Thyroid gland (tissue), 4 donors: ENCODE data around the gene RNF13. TPM values are rescaled to one million over a fixed set of nuclear protein-coding genes. Genes with fewer than 3 reads are reported as not detected.
"Not testable (repeated sequence)": the region's sequence is repeated elsewhere in the genome, so short reads cannot be mapped to it uniquely, and the experiment has no call there.

ENCODE experiments used
- DNase-seq, 2 donors: peaks; one replicate each; pipeline ENCODE4 v3.0.0-alpha.2; 2019
- H3K27ac ChIP-seq, 3 donors: fragments of 200-600 bp; sonication (generic); 1 replicate in 2 of 3; 2 replicates in 1 of 3; pipeline ENCODE4 v1.5.1; 2016 to 2019; ENCODE audit warnings: mild to moderate bottlenecking in 1 of 3, moderate library complexity in 1 of 3
- H3K27me3 ChIP-seq: fragments of 200-600 bp; sonication (generic); one replicate; pipeline ENCODE4 v1.5.1; 2019
- H3K36me3 ChIP-seq, 2 donors: fragments of 200-600 bp; sonication (generic); one replicate each; pipeline ENCODE4 v1.5.1; 2016 to 2019
- H3K4me1 ChIP-seq, 2 donors: fragments of 200-600 bp; sonication (generic); one replicate each; pipeline ENCODE4 v1.5.1; 2017 to 2019
- H3K4me3 ChIP-seq, 3 donors: fragments of 200-600 bp; sonication (generic); replicated peaks in 1 of 3; 1 replicate in 2 of 3; 2 replicates in 1 of 3; pipeline ENCODE4 v1.5.1; 2016; ENCODE audit warnings: mild to moderate bottlenecking in 1 of 3
- H3K9me3 ChIP-seq: fragments of 200-600 bp; sonication (generic); one replicate; pipeline ENCODE4 v1.5.1; 2017
- POLR2A ChIP-seq, 2 donors: fragments of 450-650 bp; IDR thresholded peaks; one replicate each; pipeline ENCODE4 v1.6.1; 2017; ENCODE audit warnings: antibody characterized with exemption in 2 of 2, mild to moderate bottlenecking in 2 of 2, moderate library complexity in 1 of 2
- WGBS, 2 donors: methylation state at CpG; one replicate each; pipeline ENCODE4 v1.1.5; 2017; 5-methylcytosine and 5-hydroxymethylcytosine counted together
- intact Hi-C: fragments of 100-400 bp; cut with DNase I; formaldehyde crosslinking; loops from one replicate; pipeline ENCODE4 v1.15.1; 2023
- total RNA-seq, 4 donors: library from RNA; depleted of rRNA; stranded (reverse); fragments of >200 nt; gene quantifications; one replicate each; pipeline ENCODE4 v1.2.3, GENCODE V29; 2016
- TF ChIP-seq, protein P1 (sequence below), 6 experiments: fragments of 200-600 bp in 3 of 6; fragments of 450-650 bp in 3 of 6; sonication (generic) in 3 of 6; IDR thresholded peaks; one replicate each; pipeline ENCODE4 v1.5.1; 2016 to 2019; ENCODE audit warnings: antibody characterized with exemption in 6 of 6, mild to moderate bottlenecking in 2 of 6, inconsistent platforms in 1 of 6, moderate library complexity in 1 of 6

RNF13 gene
- total RNA-seq, 4 donors from 2014 or later: 106 to 161 (median 127) TPM

DNA sequence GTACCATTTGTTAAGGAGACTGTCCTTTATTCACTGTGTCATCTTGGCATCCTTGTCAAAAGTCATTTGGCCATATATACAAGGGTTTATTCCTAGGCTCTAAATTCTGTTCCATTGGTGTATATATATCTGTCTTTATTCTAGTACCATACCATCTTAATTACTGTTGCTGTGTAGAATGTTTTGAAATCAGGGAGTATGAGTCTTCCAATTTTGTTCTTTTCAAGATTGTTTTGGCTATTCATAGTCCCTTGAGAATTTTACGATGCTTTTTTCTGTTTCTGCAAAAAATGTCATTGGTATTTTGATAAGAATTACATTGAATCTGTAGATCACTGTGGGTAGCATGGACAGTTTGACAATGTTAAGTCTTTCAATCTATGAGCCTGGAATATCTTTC, 128.9 kb downstream of the RNF13 start:
- Histone ChIP-seq H3K4me3 (no peak overlapping the region), H3K36me3 (no peaks in the 10 kb centered on the region), H3K27me3 (no peaks in the 10 kb centered on the region), H3K9me3 (no peaks in the 10 kb centered on the region), H3K4me1 (peaks cover 2 to 7% of the 10 kb centered on the region in 2 donors), H3K27ac (no peak overlapping the region)
- intact Hi-C loops: no loop called here
- no peak for TF ChIP-seq POLR2A (IDR thresholded peaks at IDR 0.05)
- TF ChIP-seq, protein P1, sequence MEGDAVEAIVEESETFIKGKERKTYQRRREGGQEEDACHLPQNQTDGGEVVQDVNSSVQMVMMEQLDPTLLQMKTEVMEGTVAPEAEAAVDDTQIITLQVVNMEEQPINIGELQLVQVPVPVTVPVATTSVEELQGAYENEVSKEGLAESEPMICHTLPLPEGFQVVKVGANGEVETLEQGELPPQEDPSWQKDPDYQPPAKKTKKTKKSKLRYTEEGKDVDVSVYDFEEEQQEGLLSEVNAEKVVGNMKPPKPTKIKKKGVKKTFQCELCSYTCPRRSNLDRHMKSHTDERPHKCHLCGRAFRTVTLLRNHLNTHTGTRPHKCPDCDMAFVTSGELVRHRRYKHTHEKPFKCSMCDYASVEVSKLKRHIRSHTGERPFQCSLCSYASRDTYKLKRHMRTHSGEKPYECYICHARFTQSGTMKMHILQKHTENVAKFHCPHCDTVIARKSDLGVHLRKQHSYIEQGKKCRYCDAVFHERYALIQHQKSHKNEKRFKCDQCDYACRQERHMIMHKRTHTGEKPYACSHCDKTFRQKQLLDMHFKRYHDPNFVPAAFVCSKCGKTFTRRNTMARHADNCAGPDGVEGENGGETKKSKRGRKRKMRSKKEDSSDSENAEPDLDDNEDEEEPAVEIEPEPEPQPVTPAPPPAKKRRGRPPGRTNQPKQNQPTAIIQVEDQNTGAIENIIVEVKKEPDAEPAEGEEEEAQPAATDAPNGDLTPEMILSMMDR (IDR thresholded peaks at IDR 0.05): no peak
- no peak for DNase-seq
- 75 to 87% methylated on average over 1 of the region's 1 CpG for WGBS, 2 donors

DNA sequence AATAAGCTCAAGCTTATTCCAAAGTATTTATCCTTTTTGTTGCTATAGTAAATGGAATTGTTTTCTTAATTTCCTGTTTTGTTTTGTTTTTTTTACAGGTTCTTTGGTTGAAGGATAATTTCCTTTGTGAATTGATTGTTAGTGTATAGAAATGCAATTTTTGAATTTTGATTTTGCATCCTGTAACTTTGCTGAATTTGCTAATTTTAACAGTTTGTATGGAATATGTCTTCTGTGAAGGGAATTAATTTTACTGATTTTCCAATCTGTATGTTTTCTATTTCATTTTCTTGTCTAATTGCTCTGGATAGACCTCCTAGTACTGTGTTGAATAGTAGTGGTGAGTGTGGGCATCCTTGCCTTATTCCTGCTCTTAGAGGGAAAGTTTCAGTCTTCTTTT, 129.4 kb downstream of the RNF13 start:
- H3K36me3 ChIP-seq: no peaks in the 10 kb centered on the region
- peaks cover 0 to 7% of the 10 kb centered on the region in 2 donors for H3K4me1 ChIP-seq
- TF ChIP-seq, protein P1 (IDR thresholded peaks at IDR 0.05): no peak
- TF ChIP-seq POLR2A (IDR thresholded peaks at IDR 0.05): no peak
- no peak for DNase-seq
- intact Hi-C loops: no loop called here
- H3K27me3 ChIP-seq: no peaks in the 10 kb centered on the region
- no peaks in the 10 kb centered on the region for H3K9me3 ChIP-seq
- H3K4me3 ChIP-seq: no peak overlapping the region
- no peak overlapping the region for H3K27ac ChIP-seq

DNA sequence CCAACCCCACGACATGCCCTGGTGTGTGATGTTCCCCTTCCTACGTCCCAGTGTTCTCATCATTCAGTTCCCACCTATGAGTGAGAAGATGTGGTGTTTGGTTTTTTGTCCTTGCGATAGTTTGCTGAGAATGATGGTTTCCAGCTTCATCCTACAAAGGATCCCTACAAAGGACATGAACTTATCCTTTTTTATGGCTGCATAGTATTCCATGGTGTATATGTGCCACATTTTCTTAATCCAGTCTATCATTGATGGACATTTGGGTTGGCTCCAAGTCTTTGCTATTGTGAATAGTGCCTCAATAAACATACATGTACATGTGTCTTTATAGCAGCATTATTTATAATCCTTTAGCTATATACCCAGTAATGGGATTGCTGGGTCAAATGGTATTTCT, 131.0 kb downstream of the RNF13 start:
- intact Hi-C loops, H3K9me3 ChIP-seq, H3K27ac ChIP-seq, DNase-seq, H3K36me3 ChIP-seq, H3K4me1 ChIP-seq, H3K4me3 ChIP-seq, H3K27me3 ChIP-seq: not testable (repeated sequence)
- WGBS, 2 donors: 96 to 99% methylated on average over 3 of the region's 3 CpGs

DNA sequence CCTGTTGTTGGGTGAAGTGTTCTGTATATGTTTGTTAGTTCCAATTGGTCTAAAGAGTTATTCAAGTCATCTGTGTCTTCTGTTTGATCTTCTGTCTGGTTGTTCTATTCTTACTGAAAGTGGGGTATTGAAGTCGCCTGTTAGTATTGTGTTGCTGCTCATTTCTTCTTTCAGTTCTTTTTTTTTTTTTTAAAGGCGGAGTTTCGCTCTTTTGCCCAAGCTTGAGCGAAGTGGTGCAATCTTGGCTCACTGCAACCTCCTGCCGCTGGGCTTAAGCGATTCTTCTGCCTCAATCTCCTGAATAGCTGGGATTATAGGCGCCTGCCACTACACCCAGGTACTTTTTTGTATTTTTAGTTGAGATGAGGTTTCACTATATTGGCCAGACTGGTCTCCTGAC, 134.2 kb downstream of the RNF13 start:
- no peak for DNase-seq
- TF ChIP-seq POLR2A (IDR thresholded peaks at IDR 0.05): no peak
- TF ChIP-seq, protein P1 (IDR thresholded peaks at IDR 0.05): no peak
- 95 to 99% methylated on average over 7 of the region's 7 CpGs for WGBS, 2 donors
- Histone ChIP-seq H3K27ac (no peak overlapping the region), H3K4me1 (no peaks in the 10 kb centered on the region), H3K36me3 (no peaks in the 10 kb centered on the region), H3K9me3 (no peaks in the 10 kb centered on the region), H3K27me3 (no peaks in the 10 kb centered on the region), H3K4me3 (no peak overlapping the region)
- intact Hi-C loops: no loop called here

DNA sequence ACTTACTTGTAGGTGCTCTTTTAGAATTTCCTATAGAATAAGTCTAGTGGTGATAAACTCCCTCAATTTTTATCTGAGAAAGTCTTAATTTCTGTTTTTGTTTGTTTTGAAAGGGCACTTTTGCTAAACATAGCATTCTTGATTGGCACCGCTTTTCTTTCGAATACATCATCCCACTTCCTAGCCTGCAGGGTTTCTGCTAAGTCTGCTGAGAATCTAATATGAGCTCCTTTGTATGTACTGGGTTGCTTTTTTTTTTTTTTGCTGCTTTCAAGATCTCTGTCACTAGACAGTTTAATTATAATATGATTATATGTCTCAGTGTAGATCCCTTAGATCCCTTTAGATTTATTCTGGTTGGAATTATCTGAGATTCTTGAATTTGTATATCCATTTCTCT, 136.2 kb downstream of the RNF13 start:
- H3K9me3 ChIP-seq: no peaks in the 10 kb centered on the region
- intact Hi-C loops: no loop called here
- no peaks in the 10 kb centered on the region for H3K27me3 ChIP-seq
- WGBS, 2 donors: 93 to 96% methylated on average over 2 of the region's 2 CpGs
- no peak overlapping the region for H3K4me3 ChIP-seq
- H3K36me3 ChIP-seq: no peaks in the 10 kb centered on the region
- no peak for DNase-seq
- no peak overlapping the region for H3K27ac ChIP-seq
- no peak for TF ChIP-seq POLR2A (IDR thresholded peaks at IDR 0.05)
- TF ChIP-seq, protein P1 (IDR thresholded peaks at IDR 0.05): no peak
- no peaks in the 10 kb centered on the region for H3K4me1 ChIP-seq

DNA sequence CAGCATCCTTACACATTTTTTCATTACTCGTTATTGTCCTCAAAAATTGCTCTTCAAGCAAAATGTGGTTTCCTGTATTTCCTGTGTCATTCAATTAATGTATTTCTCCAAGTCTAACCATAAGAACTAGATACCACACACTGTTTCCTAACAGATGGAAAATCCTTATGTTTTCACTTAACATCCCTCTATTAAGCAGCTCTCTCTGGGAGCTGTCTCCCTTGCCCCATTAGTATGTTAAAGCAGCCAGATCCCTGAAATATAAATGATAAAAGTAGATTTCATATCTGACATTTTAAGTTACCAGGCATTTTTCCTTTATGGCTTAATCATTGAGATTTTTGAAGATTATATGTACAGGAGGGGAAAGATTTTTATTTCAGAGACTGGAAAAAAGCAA, 141.8 kb downstream of the RNF13 start:
- no peaks in the 10 kb centered on the region for H3K27me3 ChIP-seq

More for the DNA sequence above, 141.8 kb downstream of the RNF13 start:
- intact Hi-C loops: no loop called here
- no peak for DNase-seq
- WGBS, 2 donors: 63 to 69% methylated on average over 1 of the region's 1 CpG
- Histone ChIP-seq H3K36me3 (no peaks in the 10 kb centered on the region), H3K4me1 (no peaks in the 10 kb centered on the region), H3K4me3 (no peak overlapping the region), H3K9me3 (no peaks in the 10 kb centered on the region), H3K27ac (no peak overlapping the region)
- TF ChIP-seq, protein P1 (IDR thresholded peaks at IDR 0.05): no peak
